GM12801 (cell line): Measurements from ENCODE around the gene ALDH1A3.

Experiments used
- TF ChIP-seq, protein P1 (sequence below): IDR thresholded peaks from one replicate; pipeline ENCODE4 v1.5.1; 2011; ENCODE audit warnings: control low read depth; ENCODE audit not compliant: insufficient read length; ENCODE audit errors: extremely low read depth

Gene ALDH1A3

DNA sequence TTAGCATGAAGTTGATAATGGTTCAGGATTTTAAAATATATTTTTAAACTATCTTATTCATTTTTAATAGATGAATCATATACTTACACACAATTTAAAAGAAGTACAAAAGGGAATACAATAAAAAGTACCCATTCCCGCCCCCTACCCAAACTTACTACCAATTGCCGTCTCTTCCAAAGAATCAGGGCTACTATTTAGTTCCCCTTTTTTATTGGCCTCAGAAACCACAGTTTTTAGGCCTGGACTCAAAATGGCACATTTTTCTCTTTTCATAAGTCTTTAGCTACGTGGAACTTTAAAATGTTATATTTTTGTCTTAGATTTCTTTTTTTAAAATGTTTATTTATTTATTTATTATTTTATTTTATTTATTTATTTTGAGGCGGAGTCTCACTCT lies 57.5 kb downstream of the ALDH1A3 start:
- TF ChIP-seq, protein P1, sequence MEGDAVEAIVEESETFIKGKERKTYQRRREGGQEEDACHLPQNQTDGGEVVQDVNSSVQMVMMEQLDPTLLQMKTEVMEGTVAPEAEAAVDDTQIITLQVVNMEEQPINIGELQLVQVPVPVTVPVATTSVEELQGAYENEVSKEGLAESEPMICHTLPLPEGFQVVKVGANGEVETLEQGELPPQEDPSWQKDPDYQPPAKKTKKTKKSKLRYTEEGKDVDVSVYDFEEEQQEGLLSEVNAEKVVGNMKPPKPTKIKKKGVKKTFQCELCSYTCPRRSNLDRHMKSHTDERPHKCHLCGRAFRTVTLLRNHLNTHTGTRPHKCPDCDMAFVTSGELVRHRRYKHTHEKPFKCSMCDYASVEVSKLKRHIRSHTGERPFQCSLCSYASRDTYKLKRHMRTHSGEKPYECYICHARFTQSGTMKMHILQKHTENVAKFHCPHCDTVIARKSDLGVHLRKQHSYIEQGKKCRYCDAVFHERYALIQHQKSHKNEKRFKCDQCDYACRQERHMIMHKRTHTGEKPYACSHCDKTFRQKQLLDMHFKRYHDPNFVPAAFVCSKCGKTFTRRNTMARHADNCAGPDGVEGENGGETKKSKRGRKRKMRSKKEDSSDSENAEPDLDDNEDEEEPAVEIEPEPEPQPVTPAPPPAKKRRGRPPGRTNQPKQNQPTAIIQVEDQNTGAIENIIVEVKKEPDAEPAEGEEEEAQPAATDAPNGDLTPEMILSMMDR: no peak

DNA sequence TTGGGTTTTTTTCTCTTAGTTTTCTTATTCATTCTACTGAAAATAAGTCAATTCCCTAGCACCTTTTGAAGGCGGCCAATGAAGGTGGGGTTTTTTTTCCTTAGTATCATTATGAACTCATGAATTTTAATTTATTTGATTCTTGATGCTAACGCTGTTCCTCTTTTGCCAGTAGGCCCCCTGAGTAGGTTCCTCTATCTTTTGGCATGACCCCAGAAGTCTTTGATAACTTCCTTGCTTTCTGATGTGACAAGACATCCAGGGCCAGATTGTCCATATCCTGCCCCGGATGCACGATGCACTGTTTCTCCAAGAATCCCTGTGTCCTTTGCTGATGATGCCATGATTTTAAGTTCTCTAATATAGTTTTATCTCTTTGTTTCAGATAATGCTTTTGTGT lies 60.2 kb downstream of the ALDH1A3 start:
- TF ChIP-seq, protein P1: no peak

DNA sequence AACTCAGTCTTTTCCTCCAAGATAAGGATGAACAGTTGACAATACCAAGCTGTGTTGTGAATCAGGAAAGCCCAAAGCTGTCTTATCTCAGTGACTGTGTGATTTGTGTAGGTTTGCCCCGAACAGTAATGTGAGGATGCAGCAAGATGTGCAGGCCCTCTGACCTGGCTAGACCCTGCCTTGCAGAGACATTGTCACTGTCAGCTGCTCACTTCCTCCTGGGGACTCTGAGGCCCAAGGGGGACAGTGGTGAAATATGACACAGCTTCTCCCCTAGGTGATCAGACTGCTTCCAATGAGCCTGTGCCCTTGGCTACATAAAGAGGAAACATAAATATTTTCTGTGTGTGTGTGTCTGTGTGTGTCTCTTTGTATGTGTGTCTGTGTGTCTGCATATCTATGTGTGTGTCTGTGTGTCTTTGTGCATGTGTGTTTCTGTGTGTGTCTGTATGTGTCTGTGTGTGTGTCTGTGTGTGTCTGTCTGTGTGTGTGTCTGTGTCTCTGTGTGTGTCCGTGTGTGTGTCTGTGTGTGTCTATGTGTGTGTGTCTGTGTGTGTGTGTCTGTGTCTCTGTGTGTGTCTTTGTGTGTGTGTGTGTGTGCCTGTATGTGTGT lies 61.2 kb downstream of the ALDH1A3 start:
- TF ChIP-seq, protein P1: no peak

DNA sequence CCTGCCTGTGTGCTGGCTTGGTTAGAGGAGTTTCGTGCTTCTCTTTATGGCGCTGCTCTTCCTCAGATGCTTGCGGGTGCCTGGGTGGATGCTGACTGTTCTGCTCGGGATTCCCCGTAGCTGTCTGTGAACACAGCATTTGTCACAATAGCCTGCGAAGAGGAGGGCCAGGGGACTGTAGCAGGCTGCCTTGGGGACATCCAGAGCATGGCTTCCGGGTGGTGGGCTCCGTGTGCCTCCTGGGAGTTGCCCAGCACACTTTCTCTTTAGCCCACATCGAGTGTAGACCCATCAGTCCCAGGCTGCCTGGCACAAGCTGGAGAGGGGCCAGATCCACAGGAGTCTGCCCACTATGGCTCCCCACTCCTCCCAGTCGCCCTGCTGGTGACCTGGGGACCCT lies 61.9 kb downstream of the ALDH1A3 start:
- TF ChIP-seq, protein P1: no peak

DNA sequence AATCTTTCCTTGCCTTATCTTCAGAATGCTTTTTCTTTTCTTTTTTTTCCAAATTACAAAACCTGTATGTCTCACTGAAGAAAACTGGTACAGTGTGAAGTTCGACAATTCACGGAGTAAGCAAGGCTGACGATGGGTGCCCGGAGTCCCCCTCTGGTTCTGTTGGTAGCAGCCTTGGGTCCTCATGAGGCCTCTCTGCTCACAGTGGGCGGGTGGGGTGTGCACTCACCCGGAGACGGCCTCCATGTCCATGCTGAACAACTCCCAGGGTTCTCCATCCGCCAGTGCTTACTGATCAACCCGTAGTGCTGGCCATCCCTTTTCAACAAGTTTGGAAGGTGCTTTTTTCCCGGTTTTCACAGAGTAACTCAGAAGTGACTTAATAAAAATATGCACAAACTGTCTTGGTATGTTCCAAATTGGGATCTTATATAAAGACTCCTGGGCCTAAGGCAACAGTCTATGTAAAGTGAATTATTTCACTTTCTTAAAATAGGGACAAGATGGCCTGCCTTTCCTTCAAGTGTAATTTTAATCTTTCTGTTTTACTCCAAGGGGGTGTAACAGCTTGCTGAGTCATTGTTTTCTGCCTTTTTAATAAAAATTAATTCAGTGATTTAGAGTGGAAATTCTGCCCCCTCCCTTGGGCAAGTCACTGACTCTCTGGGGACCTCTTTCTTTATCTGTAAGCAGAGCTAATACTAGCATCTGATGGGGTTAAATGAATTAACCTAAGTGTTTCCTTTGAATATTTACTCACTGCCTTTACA lies 63.2 kb downstream of the ALDH1A3 start:
- TF ChIP-seq, protein P1: no peak

DNA sequence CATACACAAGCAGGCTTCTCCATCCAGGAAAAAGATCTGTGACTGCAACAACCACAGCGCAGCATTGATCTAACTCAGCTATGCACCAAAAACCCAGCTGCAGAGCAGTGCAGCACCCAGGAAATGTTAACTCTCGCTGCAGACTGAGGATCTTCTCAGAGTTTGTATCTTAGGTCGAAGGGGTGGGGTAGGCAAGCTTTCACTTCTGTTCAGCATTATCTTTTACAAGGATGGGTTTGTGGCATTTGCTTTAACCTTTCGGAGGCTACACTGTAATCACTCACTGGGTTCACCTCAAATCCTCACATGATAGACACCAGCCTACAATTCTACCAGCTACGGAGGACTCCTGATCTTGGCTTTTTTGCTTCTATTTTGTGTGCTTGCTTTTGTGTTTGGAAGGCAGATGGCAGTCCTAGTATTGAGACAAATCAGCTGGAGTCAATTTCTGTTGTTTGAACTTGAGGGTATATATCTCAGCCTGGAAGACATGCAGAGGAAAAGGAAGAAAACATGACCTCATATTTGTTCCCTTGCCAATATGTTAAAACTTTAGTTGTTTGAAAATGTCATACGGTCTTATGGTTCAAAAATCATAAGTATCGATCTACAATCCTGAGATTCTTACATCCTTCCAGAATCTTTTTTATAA lies 64.7 kb downstream of the ALDH1A3 start:
- TF ChIP-seq, protein P1: no peak

DNA sequence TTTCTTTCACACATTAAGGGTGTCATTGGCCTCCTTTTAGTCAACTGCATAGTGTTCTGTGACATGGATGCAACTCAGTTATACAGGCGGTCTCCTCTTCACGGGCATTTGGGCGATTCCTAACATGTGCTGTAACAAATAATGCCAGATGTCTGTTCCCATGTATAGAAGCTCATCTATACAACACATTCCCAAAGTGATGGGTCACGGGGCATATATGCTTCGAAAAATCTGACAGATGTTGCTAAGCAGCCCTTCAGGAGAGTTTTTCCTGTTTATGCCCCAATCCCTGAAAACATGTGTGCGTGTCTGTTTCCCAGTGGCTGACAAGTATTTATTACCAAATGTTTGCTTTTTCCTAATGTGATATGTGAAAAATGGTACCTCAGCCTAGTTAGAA lies 65.4 kb downstream of the ALDH1A3 start:
- TF ChIP-seq, protein P1: no peak
